Kidney epithelial cell (primary cell): ENCODE data around the gene NFIA. TPM values are rescaled to one million over a fixed set of nuclear protein-coding genes. Genes with fewer than 3 reads are reported as not detected.

Experiments
- DNase-seq: peaks from one replicate; pipeline ENCODE4 v3.0.0-alpha.2; 2010; ENCODE audit warnings: low read depth
- H3K27me3 ChIP-seq: 2 replicates; pipeline ENCODE4 v1.6.0; 2011; ENCODE audit warnings: low read length; ENCODE audit not compliant: control insufficient read depth, insufficient read depth
- H3K36me3 ChIP-seq: 2 replicates; pipeline ENCODE4 v1.5.1; 2011; ENCODE audit warnings: low read length; ENCODE audit not compliant: control insufficient read depth, insufficient read depth
- H3K4me3 ChIP-seq: 2 replicates; pipeline ENCODE4 v1.5.1; 2011; ENCODE audit warnings: low read depth, mild to moderate bottlenecking, control low read depth, low read length
- total RNA-seq: library from RNA; depleted of rRNA; stranded (reverse); fragments of >200 nt; gene quantifications from 2 replicates; pipeline ENCODE4 v1.2.3, GENCODE V29; 2015
- TF ChIP-seq, protein P1 (sequence below): IDR thresholded peaks from 2 replicates; pipeline ENCODE4 v1.5.1; 2011; ENCODE audit warnings: mild to moderate bottlenecking, moderate library complexity, low read length, control low read depth, inconsistent platforms; ENCODE audit not compliant: insufficient read depth, poor library complexity, severe bottlenecking

NFIA gene
- 3.5 and 4.9 TPM in 2 replicates for total RNA-seq

DNA sequence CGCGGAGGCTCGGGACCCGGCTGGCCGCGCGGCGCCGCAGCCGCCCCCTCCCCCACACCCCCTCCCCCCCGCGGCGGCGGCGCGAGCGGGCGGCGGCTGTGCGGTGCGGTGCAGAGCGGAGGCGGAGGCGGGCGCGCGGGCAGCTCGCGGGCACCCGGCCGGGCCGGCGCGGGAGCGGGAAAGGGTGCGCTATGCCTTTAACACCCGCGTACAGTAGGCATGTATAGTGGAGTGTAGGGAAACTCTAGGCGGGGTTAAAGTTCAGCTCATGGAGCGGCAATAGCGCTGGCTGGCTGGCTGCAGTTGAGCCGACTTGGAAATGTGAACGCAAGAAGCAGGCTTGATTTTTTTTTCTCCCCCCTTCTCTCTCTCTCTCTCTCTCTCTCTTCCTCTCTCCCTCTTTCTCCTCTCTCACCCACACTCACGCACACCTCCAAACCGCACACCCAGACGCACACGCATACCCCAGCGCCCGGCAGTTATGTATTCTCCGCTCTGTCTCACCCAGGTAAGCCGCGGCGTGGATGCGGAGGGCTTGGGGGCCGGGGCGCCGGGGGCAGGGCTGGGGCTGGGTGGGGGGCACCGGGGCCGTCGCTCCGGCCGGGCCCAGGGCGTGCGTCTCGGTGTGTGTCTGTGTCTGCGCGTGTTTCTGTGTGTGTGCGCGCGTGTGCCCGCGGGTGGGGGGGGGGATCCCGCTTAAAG is at the start of gene NFIA:
Gene NFIA (plus strand): TSS at position 251 of the 702 bp plus-strand sequence.
- Histone ChIP-seq H3K36me3 (no peaks in the 10 kb centered on the region), H3K27me3 (no peaks in the 10 kb centered on the region), H3K4me3 (peak within 1 kb of the TSS; percentile 92)
- DNase-seq, result no peak
- TF ChIP-seq, protein P1, sequence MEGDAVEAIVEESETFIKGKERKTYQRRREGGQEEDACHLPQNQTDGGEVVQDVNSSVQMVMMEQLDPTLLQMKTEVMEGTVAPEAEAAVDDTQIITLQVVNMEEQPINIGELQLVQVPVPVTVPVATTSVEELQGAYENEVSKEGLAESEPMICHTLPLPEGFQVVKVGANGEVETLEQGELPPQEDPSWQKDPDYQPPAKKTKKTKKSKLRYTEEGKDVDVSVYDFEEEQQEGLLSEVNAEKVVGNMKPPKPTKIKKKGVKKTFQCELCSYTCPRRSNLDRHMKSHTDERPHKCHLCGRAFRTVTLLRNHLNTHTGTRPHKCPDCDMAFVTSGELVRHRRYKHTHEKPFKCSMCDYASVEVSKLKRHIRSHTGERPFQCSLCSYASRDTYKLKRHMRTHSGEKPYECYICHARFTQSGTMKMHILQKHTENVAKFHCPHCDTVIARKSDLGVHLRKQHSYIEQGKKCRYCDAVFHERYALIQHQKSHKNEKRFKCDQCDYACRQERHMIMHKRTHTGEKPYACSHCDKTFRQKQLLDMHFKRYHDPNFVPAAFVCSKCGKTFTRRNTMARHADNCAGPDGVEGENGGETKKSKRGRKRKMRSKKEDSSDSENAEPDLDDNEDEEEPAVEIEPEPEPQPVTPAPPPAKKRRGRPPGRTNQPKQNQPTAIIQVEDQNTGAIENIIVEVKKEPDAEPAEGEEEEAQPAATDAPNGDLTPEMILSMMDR, result no peak

DNA sequence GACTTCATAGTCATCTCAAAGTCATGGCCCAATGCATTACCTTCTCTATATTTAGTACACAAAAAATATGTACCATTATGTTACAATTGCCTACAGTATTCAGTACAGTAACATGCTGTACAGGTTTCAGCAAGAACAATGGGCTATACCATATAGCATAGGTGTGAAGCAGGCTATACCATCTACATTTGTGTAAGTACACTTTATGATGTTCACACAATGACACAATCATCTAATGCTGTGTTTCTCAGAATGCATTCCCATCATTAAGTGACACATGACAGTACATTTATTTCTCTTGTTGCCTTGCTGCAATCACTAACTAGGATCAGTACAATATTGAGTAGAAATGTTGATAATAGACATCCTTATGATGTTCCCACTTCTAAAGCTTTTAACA is 46.5 kb upstream of the NFIA start:
- Histone ChIP-seq H3K27me3 (no peaks in the 10 kb centered on the region), H3K4me3 (no peak overlapping the region), H3K36me3 (no peaks in the 10 kb centered on the region)
- TF ChIP-seq, protein P1, result no peak
- DNase-seq, result no peak

DNA sequence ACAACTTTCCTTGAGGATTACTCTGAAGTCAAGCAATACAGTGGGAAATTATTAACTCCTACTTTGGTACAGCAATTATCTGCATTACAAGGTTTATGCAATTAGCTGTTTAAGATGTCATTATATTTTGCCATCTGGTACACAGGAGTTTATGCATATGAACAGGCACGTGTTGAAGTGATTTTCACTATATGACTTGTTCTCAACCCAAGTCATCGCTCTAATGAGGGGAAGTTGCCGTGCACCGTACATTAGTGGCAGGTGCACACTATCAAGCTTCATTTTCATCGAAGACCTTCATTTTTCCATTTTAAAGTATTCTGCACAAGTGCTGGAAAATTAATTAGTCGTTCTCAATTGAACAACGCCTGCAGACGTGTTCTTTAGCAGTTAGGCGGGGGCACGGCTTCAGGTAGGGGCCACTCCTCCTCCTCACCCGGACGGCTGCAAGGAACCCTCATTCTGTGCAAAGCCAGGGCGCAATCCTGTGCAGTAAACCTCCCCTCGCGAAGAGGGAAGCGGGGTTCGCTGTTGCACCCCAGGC is 39.8 kb upstream of the NFIA start:
- Histone ChIP-seq H3K4me3 (peak overlapping the region; percentile 47), H3K36me3 (no peaks in the 10 kb centered on the region), H3K27me3 (peaks cover 7% of the 10 kb centered on the region)
- TF ChIP-seq, protein P1, result no peak
- no peak for DNase-seq

DNA sequence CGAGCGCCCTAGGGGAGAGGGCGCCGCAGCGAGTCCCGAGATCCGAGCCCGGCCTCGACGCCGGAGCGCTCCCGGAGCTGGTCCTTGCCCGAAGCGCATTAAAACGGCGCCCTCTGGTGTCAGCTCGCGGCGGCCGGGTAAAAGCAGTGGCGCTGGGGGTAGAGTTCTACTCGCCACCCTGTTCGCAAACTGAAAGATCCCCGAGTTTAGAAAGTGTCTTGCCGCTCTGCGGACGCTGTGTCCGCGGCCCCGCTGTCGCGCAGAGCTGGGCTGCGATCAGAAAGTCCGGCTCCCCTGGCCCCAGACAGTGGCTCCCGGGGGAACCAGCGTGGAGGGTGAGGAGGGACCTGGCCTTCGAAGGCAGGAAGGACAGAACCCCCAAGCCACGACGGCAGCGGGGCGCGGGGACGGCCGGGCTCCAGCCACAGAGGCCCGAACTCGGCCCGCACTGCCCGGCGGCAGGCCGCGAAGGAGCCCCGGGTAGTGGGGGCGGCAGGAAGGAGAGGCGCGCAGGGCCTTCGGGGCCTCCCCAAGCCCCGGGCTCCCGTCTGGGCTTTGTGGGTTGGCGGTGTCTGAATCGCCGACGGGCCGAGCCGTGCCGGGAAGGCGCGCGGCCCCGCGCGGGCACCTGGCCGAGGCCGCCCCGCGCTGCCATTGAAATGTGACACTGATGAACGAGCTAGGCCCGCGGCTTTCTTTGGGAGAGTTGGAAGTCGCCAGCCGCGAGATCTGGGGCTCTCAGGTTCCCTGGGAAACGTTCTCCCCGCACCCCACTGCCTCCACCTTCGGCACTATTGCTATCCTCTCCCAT is 39.1 kb upstream of the NFIA start:
- H3K36me3 ChIP-seq, result no peaks in the 10 kb centered on the region
- no peak for DNase-seq
- TF ChIP-seq, protein P1, result peak; percentile 92
- H3K4me3 ChIP-seq, result peak overlapping the region; percentile 47
- H3K27me3 ChIP-seq, result peaks cover 7% of the 10 kb centered on the region

DNA sequence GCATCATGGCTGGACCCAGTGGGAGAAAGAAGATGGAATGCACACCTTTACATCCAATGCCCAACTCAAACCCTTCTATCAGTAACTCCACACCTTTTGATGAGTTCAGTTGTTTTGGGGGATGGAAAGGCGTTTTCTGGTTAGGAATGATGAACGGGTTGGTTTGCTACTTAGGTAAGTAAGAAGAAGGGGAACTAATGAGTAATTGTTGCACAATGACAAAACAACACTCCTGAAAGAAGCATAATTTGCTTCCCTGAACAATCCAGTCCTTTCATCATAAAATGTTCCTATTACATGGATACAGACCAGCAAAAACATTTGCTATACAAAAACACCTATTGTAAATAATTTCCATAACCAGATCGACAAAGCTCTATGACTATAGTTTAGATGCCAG is 35.9 kb upstream of the NFIA start:
- no peaks in the 10 kb centered on the region for H3K36me3 ChIP-seq
- DNase-seq, result no peak
- H3K4me3 ChIP-seq, result no peak overlapping the region
- H3K27me3 ChIP-seq, result peaks cover 7% of the 10 kb centered on the region
- TF ChIP-seq, protein P1, result no peak
